HG03558 (cell line): ENCODE measurements around the gene BET1L.

ENCODE experiments used
- ATAC-seq: cut with Tn5 transposase; IDR thresholded peaks from one replicate; pipeline ENCODE4 v1.9.1; 2021; ENCODE audit warnings: moderate number of reproducible peaks; ENCODE audit not compliant: unreplicated experiment; ENCODE audit errors: extremely low read depth

Gene BET1L

GRCh38 chr11:211741-212140, 4.5 kb upstream of the BET1L start:
- ATAC-seq, result no peak

GRCh38 chr11:211295-211694, 4.1 kb upstream of the BET1L start:
- ATAC-seq, result no peak

- no peak for ATAC-seq
These were observed 3.6 kb upstream of the BET1L start for GRCh38 chr11:210803-211180.

- ATAC-seq, result no peak
These were observed 3.1 kb upstream of the BET1L start for GRCh38 chr11:210122-210802.

GRCh38 chr11:209275-210121, 2.3 kb upstream of the BET1L start:
- no peak for ATAC-seq

- ATAC-seq, result no peak
These were observed 1.7 kb upstream of the BET1L start for GRCh38 chr11:208917-209260.

GRCh38 chr11:208181-208916, 1.1 kb upstream of the BET1L start:
- no peak for ATAC-seq

- no peak for ATAC-seq
These were observed 623 bp upstream of the BET1L start for GRCh38 chr11:207863-208180.

- no peak for ATAC-seq
These were observed 532 bp downstream of the BET1L start for GRCh38 chr11:206526-207207.

GRCh38 chr11:206002-206384, 1.2 kb downstream of the BET1L start:
- ATAC-seq, result no peak

- no peak for ATAC-seq
These were observed 1.8 kb downstream of the BET1L start for GRCh38 chr11:205221-206001.

GRCh38 chr11:204587-205109, 2.6 kb downstream of the BET1L start:
- ATAC-seq, result no peak

GRCh38 chr11:203945-204586, 3.1 kb downstream of the BET1L start:
- no peak for ATAC-seq

- ATAC-seq, result no peak
These were observed 3.9 kb downstream of the BET1L start for GRCh38 chr11:203056-203944.

GRCh38 chr11:202490-202889, 4.7 kb downstream of the BET1L start:
- ATAC-seq, result no peak

GRCh38 chr11:201966-202365, 5.2 kb downstream of the BET1L start:
- no peak for ATAC-seq

GRCh38 chr11:200224-201003, 6.8 kb downstream of the BET1L start:
- no peak for ATAC-seq

- ATAC-seq, result no peak
These were observed 7.4 kb downstream of the BET1L start for GRCh38 chr11:199782-200181.
